GM12875 (cell line): ENCODE data around the gene VLDLR.

Source experiments
- H3K4me3 ChIP-seq: one replicate; pipeline ENCODE4 v1.5.1; 2011; ENCODE audit warnings: low read depth, low read length, control low read depth
- CTCF ChIP-seq: IDR thresholded peaks from 2 replicates; pipeline ENCODE4 v1.5.1; 2011; ENCODE audit warnings: low read depth, mild to moderate bottlenecking, control low read depth, inconsistent platforms, low read length, moderate library complexity, borderline replicate concordance; ENCODE audit not compliant: insufficient read depth

The VLDLR gene

DNA sequence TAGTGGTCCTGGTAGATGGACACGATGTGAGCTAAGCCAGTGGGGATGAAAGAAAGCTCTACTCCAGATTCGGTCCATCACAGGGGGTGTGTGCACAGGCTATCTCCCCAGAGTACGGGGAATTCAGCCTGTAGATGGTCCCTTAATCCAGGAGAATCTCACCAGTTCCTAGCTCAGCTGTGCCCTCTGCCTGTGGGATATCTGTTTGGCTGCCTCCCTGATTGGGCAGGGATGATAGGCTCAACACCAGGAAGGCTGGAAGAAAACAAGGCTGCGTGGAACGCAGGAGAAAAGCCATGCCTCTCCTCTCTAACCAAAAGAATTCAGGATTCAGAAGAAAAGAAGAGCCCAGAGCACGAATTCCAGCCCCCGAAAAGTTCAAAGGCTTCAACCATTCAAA, 40.9 kb downstream of the VLDLR start:
- H3K4me3 ChIP-seq = no peak overlapping the region
- TF ChIP-seq CTCF = no peak

DNA sequence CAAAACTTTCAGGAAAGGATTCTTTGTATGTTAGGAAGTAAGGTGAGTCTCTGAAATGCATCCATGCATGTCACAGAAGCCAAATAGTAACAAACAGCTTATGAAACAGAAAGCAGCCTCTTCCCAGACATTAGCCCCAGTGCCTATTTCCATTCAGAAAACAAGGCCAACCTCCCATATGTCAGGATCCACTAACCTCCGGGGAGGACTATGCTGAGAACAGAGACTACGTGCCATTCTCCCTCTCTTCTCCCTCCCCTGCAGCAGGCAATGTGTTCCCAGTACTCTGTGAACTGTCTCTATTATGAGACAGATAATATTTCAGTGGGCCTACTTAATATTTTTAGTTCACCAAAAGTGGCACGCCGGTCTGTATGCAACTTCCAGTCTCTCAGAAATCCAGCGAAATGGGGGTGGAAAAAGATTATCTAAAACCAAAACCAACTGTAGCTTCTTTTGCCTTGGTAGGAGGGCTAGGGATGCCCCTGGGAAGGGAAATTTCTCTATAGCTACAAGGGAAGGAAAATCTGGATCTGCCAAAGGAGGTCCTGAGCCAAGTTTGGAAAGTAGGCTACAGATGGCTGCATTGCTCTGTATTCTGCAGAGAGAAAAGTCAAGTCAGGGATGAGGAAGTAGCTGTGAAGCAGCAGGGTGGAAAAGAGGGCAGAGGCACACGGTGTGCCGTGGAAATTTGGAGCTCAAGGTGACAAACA, 42.0 kb downstream of the VLDLR start:
- H3K4me3 ChIP-seq = no peak overlapping the region
- no peak for TF ChIP-seq CTCF

DNA sequence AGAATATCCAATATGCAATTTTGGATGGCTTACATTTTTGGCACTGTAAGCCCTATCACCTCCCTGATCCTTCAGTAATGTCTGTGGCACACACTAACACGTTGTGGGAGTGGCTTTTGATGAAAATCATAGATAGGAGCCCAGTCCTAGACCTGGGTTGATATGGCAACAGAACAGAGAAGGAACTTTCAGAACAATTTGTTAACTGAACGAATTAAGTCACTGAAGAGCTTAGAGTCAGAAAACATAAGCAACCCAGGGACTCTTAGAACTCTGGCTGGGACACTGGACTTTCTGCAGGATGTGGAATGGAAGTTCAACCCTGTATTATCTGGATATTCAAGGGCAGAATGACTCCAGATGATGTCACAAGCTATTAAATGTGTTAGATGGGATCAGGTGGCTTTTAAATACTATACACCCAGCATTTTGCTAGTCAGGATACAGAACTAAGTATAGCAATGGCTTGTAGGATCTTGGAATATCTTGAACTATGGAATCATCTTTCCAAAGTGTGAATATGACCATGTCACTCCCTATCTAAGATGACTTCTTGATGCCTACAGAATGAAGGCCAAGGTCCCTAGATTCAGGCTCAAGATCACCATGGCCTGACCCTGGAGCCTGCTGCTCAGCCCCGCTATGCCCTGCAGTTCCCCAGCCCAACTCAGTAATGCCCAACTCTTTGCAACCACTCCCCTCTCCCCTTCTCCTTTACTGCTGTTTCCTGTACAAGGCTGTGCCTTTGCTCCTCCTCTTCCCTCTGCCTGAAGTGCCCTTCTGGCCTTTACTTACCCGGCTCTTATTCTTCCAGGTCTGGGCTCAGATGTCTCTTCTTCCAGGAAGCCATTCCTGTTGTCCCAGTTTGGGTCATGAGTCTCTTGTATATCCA, 42.8 kb downstream of the VLDLR start:
- H3K4me3 ChIP-seq = no peak overlapping the region
- TF ChIP-seq CTCF = no peak

GRCh38 chr9:2666569-2666968, 45.0 kb downstream of the VLDLR start:
- no peak for TF ChIP-seq CTCF
- no peak overlapping the region for H3K4me3 ChIP-seq

GRCh38 chr9:2673161-2673560, 51.6 kb downstream of the VLDLR start:
- no peak for TF ChIP-seq CTCF
- H3K4me3 ChIP-seq = no peak overlapping the region

GRCh38 chr9:2674141-2674824, 52.7 kb downstream of the VLDLR start:
- TF ChIP-seq CTCF = no peak
- no peak overlapping the region for H3K4me3 ChIP-seq
